T-helper 9 cell (primary cell): ENCODE results near the gene CTIF.
"Not testable (repeated sequence)": the region's sequence is repeated elsewhere in the genome, so short reads cannot be mapped to it uniquely, and the experiment has no call there.

ENCODE experiments used
- DNase-seq: peaks from one replicate; pipeline ENCODE4 v3.0.0-alpha.2; 2020

The CTIF gene

DNA sequence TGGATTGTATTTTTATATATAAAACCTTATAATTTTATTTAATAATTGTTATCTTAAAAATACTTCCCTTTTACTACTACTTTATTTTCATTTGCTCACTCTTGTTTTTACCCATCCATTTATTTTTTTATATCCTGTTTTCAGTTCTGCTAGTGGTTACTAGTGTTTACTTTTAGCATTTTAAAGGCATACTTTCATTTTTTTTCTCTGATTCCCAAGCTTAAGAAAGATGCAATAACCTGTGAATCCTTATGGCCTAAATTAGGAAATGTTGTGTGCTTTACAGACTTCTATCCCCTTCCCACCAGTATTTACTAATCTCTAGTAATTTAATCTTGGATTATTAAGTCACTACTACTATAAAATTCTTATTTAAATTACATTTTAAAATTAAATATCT is 272.0 kb downstream of the CTIF start:
- no peak for DNase-seq

GRCh38 chr18:48811401-48811800 is 272.6 kb downstream of the CTIF start:
- no peak for DNase-seq

DNA sequence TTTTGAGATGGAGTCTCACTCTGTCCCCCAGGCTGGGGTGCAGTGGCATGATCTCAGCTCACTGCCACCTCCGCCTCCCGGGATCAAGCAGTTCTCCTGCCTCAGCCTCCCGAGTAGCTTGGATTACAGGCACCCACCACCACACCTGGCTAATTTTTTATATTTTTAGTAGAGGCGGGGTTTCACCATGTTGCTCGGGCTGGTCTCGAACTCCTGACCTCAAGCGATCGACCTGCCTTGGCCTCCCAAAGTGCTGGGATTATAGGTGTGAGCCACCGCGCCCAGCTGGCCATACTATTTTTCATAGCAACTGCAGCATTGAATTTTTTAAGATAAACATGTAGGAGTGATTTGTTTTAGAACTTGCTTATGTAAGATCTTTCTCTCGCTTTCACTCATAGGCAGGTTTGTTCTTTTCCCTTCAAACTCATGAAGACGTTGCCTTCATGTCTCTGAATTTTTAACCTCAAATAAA is 273.2 kb downstream of the CTIF start:
- not testable (repeated sequence) for DNase-seq

DNA sequence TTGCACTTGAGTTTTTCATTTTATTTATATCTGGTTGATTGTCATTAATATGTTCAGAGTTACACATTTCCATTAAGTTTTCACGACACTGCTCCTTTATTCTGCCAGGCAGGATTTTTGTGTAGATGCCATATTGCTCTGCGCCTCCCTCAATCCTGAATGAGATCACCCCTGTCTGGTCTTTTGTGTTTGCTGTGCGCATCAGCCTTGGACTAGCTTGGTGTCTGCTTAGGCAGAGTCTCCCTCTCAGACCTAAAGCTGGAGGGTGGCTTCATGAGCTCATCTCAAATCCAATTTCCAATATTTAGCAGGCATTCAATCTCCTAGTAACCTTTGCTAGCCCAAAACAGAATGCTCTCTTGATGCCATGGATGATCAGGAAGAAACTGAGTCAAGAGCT is 274.5 kb downstream of the CTIF start:
- no peak for DNase-seq

DNA sequence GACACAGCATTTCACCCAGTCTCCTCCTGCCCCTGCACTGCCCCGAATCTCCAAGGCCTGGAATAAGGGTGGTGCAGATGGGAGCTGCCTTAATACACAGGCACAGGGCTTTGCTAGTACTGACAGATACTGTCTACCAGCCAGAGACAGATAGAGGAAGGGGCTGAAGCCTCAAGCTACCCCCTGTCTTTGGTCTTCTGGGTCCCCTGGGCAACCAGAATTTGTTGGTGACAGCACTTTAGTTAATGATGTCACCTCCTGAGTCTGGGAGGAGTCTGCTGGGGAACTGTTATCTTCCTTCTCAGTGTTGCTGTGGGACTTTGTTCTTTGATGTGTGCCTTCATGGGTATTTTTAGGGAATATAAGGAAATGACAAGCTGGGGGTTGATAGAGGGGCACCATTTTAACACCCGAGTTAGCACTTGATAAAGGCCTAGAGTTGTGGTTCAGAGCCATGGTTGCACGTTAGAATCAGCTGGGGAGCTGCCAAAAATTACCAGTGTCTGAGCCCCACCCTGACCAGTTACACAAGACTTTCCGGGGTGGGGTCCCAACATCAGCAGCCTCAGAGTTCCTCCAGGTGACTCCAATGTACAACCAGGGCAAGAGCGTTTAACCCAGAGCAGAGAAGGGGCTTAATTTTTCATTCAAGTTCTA is 275.1 kb downstream of the CTIF start:
- DNase-seq, result peak; percentile 50

GRCh38 chr18:48814490-48815178 is 275.8 kb downstream of the CTIF start:
- DNase-seq, result no peak

- no peak for DNase-seq
Measured at GRCh38 chr18:48815179-48815515, 276.3 kb downstream of the CTIF start.

DNA sequence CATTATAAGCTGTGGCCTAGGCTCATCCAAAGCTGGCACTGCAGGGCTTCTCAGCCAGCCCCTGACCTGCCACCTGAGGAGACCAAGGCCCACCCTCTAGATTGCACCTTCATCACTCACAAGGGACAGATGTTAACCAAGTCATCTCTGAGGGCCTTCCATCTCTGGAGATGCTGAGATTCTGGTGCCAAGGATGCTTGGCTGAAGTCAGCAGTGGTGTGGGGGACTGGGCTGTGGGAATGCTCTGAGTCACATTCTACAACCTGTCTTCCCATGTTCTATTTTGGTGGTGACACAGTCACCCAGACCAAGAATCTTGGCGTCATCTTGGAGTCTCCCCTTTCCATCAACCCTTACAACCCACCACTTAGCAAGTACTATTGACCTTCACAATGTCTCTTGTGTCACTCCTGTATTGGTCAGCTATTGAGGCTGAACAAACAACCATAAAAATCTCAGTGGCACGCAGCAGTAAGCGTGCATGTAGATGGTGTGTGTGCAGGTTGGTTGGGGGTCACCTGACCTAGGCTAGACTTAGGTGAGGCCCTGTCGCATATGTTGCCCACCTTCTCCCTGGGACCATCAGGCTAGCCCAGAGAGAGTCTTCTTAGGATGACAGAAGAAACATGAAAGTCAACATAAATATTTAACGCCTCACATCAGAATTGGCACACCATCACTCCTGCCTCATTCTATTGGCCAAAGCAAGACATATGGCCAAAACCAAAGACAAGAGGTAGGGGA is 276.9 kb downstream of the CTIF start:
- DNase-seq, result no peak

- no peak for DNase-seq
Measured at GRCh38 chr18:48816554-48816953, 277.7 kb downstream of the CTIF start.

GRCh38 chr18:48817021-48817461 is 278.2 kb downstream of the CTIF start:
- no peak for DNase-seq

DNA sequence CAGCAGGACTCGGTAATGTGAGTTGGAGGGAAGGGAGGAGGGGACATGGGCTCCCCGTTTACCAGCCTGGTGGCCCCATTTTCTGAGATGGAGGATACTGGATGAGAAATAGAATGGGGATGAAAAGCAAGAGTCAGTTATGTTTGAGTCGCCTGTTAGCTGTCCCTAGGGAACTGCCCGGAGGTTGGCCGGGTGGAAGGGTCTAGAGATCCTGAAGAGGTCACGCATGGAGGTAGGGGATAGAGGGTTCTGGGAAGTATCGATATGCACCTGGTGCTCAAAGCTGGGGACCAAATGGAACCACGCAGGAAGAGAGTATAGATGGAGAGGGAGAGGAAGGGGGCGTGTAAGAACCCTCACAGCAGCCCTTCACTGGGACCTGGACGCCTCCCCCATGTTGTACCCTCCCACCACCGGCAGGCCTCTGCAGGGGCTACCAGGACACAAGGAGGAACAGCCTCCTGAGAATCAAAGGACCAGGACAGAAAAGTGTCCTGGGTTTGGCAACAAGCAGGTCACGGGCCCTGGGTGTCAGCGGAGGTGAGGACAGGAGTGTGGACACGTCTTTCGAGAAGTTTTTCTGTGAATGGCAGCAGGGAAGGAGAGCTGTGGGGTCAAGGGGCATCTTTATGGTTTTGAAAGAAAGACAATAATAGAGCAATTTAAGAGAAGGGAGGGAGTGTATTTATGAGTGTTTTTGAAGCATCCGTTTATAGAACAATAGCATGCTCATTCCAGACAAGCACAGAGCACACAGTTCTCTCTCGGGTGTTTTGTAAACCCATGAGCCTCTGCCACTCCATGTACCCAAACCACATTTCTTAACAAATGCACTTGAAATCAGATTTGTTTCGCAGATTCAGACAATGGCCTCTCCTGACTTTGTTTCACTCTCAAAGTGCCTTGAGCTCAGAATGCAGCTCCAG is 279.8 kb downstream of the CTIF start:
- no peak for DNase-seq

DNA sequence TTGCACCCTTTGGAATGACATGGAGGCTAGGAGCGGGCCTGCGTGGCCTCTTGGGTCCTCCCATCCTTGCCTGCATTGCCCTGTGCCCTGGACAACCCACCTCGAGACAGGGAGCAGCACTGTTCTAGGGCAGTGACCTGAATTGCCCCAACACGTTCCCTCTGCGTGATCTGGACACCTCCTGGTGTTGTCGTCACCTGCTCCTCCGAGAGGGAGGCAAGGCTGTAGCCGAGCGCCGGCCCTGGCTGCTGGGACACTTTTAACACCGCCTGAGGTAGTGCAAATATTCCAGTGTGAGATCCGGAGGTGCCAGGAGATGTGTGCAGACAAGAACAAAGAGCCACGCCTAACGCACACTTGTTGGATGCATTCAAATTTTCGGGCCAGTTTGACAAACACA is 280.4 kb downstream of the CTIF start:
- no peak for DNase-seq

GRCh38 chr18:48819781-48820482 is 281.1 kb downstream of the CTIF start:
- no peak for DNase-seq

- no peak for DNase-seq
Measured at GRCh38 chr18:48820483-48821250, 281.8 kb downstream of the CTIF start.

DNA sequence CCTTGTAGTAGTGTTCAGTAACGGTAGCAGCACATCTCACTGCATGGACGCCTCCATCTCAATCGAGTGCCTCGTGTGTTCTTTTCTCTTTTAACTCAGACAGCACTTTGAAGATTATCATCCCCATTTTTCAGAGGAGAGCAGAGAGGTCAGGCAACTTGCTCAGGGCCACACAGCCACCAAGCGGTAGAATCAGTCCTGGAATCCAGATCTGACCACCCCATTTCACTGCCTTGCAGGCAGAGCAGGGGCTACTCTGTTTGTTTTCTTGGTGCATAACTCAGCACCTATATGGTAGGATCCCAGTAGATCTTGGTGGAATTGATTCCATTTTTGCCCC is 282.4 kb downstream of the CTIF start:
- DNase-seq, result no peak

GRCh38 chr18:48821845-48822244 is 283.0 kb downstream of the CTIF start:
- no peak for DNase-seq

DNA sequence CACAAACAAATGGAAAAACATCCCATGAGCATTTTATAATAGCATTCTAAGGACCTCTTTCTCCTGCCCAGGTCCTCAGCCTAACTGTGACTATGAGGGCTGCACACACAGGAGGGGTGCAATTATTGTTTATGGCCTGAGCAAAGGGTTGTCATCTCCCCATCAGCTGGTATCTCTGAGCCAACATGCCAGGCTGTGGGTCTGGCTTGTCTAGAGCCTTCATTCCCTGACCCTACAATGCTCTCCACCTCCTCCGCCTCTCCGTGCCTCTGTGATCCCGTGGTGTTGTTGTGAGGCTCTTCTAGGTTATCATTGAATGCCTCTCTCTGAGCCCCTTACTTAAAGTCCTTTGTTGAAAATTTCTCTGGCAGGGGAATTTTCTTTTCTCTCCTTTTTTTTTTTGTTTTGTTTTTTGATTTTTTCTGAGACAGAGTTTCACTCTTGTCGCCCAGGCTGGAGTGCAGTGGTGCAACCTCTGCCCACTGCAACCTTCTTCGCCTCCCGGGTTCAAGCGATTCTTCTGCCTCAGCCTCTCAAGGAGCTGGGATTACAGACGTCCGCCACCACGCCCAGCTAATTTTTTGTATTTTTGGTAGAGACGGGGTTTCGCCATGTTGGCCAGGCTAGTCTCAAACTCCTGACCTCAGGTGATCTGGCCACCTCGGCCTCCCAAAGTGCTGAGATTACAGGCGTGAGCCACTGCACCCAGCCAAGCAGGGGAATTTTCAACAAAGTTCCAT is 285.6 kb downstream of the CTIF start:
- no peak for DNase-seq

DNA sequence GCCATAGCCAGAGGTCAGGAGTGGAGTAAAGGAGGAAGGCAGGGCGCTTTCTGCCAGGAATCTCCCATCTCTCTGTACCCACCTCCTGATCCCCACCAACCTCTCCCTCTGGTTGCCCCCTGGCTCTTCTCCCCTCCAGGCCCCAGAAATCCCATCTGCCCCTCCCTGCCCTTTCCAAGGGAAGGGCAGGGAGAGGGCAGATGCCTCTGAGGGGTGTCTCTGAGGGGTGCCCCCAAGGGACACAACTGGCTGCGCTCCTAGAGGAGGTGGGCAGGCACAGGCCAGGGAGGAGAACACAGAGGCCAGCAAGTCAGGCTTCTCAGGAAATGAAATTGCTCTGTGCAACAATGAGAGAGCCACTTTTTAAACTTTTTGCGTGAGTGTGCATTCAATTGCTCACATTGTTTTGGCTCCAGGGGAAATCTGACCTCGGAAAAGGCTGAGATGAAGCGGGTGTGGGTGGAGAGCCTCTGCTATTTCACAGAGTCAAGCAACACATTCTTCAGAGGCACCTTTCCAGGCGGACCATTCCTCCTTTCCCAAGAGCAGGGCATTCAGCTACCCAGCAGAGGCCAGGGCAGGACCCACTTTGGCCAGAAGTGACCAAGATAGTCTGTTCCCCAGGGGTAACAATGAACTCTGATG is 286.4 kb downstream of the CTIF start:
- no peak for DNase-seq

- no peak for DNase-seq
Measured at GRCh38 chr18:48826271-48826670, 287.4 kb downstream of the CTIF start.

- no peak for DNase-seq
Measured at GRCh38 chr18:48826806-48827205, 288.0 kb downstream of the CTIF start.
